GM23338 (cell line): ENCODE data around the gene CEP55. TPM values are rescaled to one million over a fixed set of nuclear protein-coding genes. Genes with fewer than 3 reads are reported as not detected.

ENCODE experiments used
- ATAC-seq: fragments of 200-7000 bp; cut with Tn5 transposase; 3 replicates; pipeline ENCODE4 v1.9.1; 2020
- DNase-seq: peaks from one replicate; pipeline ENCODE4 v3.0.0-alpha.2; 2015; ENCODE audit warnings: low spot score
- H2AFZ ChIP-seq: fragments of 200-600 bp; sonication (generic); 2 replicates; pipeline ENCODE4 v1.8.0; 2016; ENCODE audit warnings: antibody characterized with exemption, mild to moderate bottlenecking, moderate library complexity
- H3F3A ChIP-seq: fragments of 200-600 bp; sonication (generic); replicated peaks from 2 replicates; pipeline ENCODE4 v1.8.0; 2017; ENCODE audit warnings: antibody characterized with exemption, mixed run types, low read depth
- H3K27ac ChIP-seq: fragments of 200-600 bp; sonication (generic); 2 replicates; pipeline ENCODE4 v1.6.1; 2016; ENCODE audit warnings: low read depth
- H3K27me3 ChIP-seq: fragments of 200-600 bp; sonication (generic); 2 replicates; pipeline ENCODE4 v1.8.0; 2016; ENCODE audit warnings: mild to moderate bottlenecking, mixed run types, moderate library complexity; ENCODE audit not compliant: insufficient read depth
- H3K36me3 ChIP-seq: fragments of 200-600 bp; sonication (generic); 2 replicates; pipeline ENCODE4 v1.8.0; 2016; ENCODE audit warnings: mild to moderate bottlenecking; ENCODE audit not compliant: insufficient read depth
- H3K4me1 ChIP-seq: fragments of 200-600 bp; sonication (generic); 2 replicates; pipeline ENCODE4 v1.8.0; 2016; ENCODE audit warnings: mild to moderate bottlenecking, moderate library complexity; ENCODE audit not compliant: insufficient read depth
- H3K4me2 ChIP-seq: fragments of 200-600 bp; sonication (generic); 2 replicates; pipeline ENCODE4 v1.7.1; 2017; ENCODE audit warnings: mixed run types
- H3K4me3 ChIP-seq: fragments of 200-600 bp; sonication (generic); 2 replicates; pipeline ENCODE4 v1.6.1; 2016; ENCODE audit warnings: mixed run types
- H3K79me2 ChIP-seq: fragments of 200-600 bp; sonication (generic); replicated peaks from 2 replicates; pipeline ENCODE4 v1.8.0; 2017; ENCODE audit warnings: mild to moderate bottlenecking; ENCODE audit not compliant: insufficient read depth
- H3K9me2 ChIP-seq: fragments of 200-600 bp; sonication (generic); 2 replicates; pipeline ENCODE4 v1.8.0; 2017; ENCODE audit not compliant: insufficient read depth
- H4K20me1 ChIP-seq: fragments of 200-600 bp; sonication (generic); replicated peaks from 2 replicates; pipeline ENCODE4 v1.8.0; 2017; ENCODE audit warnings: mild to moderate bottlenecking; ENCODE audit not compliant: insufficient read depth
- H3K27ac Mint-ChIP-seq: 2 replicates; pipeline ENCODE4 v1.8.0; 2020; ENCODE audit warnings: inconsistent platforms, mild to moderate bottlenecking, moderate library complexity, mixed read lengths
- H3K27me3 Mint-ChIP-seq: 3 replicates; pipeline ENCODE4 v1.8.0; 2022; ENCODE audit warnings: low read depth, mild to moderate bottlenecking, moderate library complexity, mixed read lengths, inconsistent platforms; ENCODE audit not compliant: insufficient read depth, poor library complexity
- H3K36me3 Mint-ChIP-seq: 3 replicates; pipeline ENCODE4 v1.8.0; 2021; ENCODE audit warnings: low read depth, mild to moderate bottlenecking, inconsistent platforms, moderate library complexity, mixed read lengths
- H3K4me1 Mint-ChIP-seq: 3 replicates; pipeline ENCODE4 v1.8.0; 2020; ENCODE audit warnings: mild to moderate bottlenecking, inconsistent platforms, mixed read lengths
- H3K4me3 Mint-ChIP-seq: 3 replicates; pipeline ENCODE4 v1.8.0; 2021; ENCODE audit warnings: moderate library complexity, mild to moderate bottlenecking, inconsistent platforms, mixed read lengths
- H3K9me3 Mint-ChIP-seq: 3 replicates; pipeline ENCODE4 v1.8.0; 2020; ENCODE audit warnings: moderate library complexity, mild to moderate bottlenecking, inconsistent platforms, mixed read lengths
- CREB1 ChIP-seq: fragments of 250-450 bp; sonication (Bioruptor Pico); IDR thresholded peaks from 2 replicates; pipeline ENCODE4 v1.5.0; 2020; ENCODE audit warnings: low read depth, mild to moderate bottlenecking, moderate library complexity
- CTCF ChIP-seq, 2 experiments: fragments of 200-600 bp in 1 of 2; sonication (generic) in 1 of 2; conservative IDR thresholded peaks; 2 replicates each; pipeline versions ENCODE4 v1.5.1 to v1.6.1; 2016 to 2017; ENCODE audit warnings: antibody characterized with exemption in 2 of 2, low read depth in 2 of 2, mild to moderate bottlenecking in 2 of 2, moderate library complexity in 1 of 2
- ETS1 ChIP-seq: IDR thresholded peaks from 2 replicates; pipeline ENCODE4 v1.6.1; 2016; ENCODE audit warnings: antibody characterized with exemption
- EZH2 ChIP-seq: fragments of 200-600 bp; sonication (generic); IDR thresholded peaks from one replicate; pipeline ENCODE4 v1.8.0; 2017; ENCODE audit warnings: antibody characterized with exemption, mild to moderate bottlenecking, low read depth; ENCODE audit not compliant: unreplicated experiment
- EZH2phosphoT487 ChIP-seq: fragments of 200-600 bp; sonication (generic); IDR thresholded peaks from one replicate; pipeline ENCODE4 v1.8.1; 2018; ENCODE audit warnings: antibody characterized with exemption; ENCODE audit not compliant: unreplicated experiment
- JUNB ChIP-seq: IDR thresholded peaks from one replicate; pipeline ENCODE4 v1.6.1; 2016; ENCODE audit warnings: antibody characterized with exemption; ENCODE audit not compliant: unreplicated experiment
- NANOG ChIP-seq: IDR thresholded peaks from 2 replicates; pipeline ENCODE4 v1.6.1; 2016; ENCODE audit warnings: antibody characterized with exemption, borderline replicate concordance
- POLR2AphosphoS5 ChIP-seq: IDR thresholded peaks from 2 replicates; pipeline ENCODE4 v1.6.1; 2016; ENCODE audit warnings: antibody characterized with exemption, low read depth
- STAT1 ChIP-seq: IDR thresholded peaks from one replicate; pipeline ENCODE4 v1.6.1; 2016; ENCODE audit warnings: antibody characterized with exemption; ENCODE audit not compliant: unreplicated experiment
- ZNF114 ChIP-seq: fragments of 250-450 bp; sonication (Bioruptor Pico); IDR thresholded peaks from 2 replicates; pipeline ENCODE4 v1.5.0; 2020; ENCODE audit warnings: mild to moderate bottlenecking, moderate library complexity
- polyA plus RNA-seq: library from polyadenylated mRNA; unstranded; fragments of >200 nt; fragmentation: Nextera tagmentation; extraction: Ambion mirVana; gene quantifications from 2 replicates; pipeline ENCODE4 v1.2.1, GENCODE V29; 2016
- total RNA-seq: library from RNA; depleted of rRNA; stranded (reverse); fragments of >200 nt; shearing (Covaris generic); gene quantifications from 2 replicates; pipeline ENCODE4 v1.2.3, GENCODE V29; 2014
- TF ChIP-seq, protein P1 (sequence below): fragments of 250-450 bp; sonication (Bioruptor Pico); IDR thresholded peaks from 2 replicates; pipeline ENCODE4 v1.5.0; 2020; ENCODE audit warnings: mild to moderate bottlenecking, moderate library complexity

Gene CEP55
- total and polyA plus RNA-seq, 2 experiments from 2014 or later, result 12.4 to 22.4 TPM

GRCh38 chr10:93554760-93555432 is 58.5 kb downstream of the CEP55 start:
- H3K4me1 Mint-ChIP-seq, result peaks cover 14% of the 10 kb centered on the region
- ATAC-seq (peak; percentile 97), DNase-seq (peak; percentile 93)
- Histone ChIP-seq H3K36me3 (no peaks in the 10 kb centered on the region), H3K4me3 (no peak overlapping the region), H3K4me1 (peaks cover 8% of the 10 kb centered on the region; the same call in 1 of the 2 replicates), H3K9me2 (no peaks in the 10 kb centered on the region), H4K20me1 (no peaks in the 10 kb centered on the region), H3K27me3 (no peaks in the 10 kb centered on the region), H3K4me2 (peak overlapping the region; percentile 62; the same call in 1 of the 2 replicates), H3K79me2 (no peaks in the 10 kb centered on the region), H2AFZ (peak overlapping the region; percentile 99), H3F3A (no peaks in the 10 kb centered on the region), H3K27ac (no peak overlapping the region)
- H3K27ac Mint-ChIP-seq, result no peak overlapping the region
- H3K4me3 Mint-ChIP-seq, result no peak overlapping the region
- H3K36me3 Mint-ChIP-seq, result no peaks in the 10 kb centered on the region
- peaks cover 6% of the 10 kb centered on the region for H3K27me3 Mint-ChIP-seq
- TF ChIP-seq CTCF (conservative IDR thresholded peaks at IDR 0.05; ENCODE audit: low read depth in 2 of 2), result peak; percentile 78 to 93
- TF ChIP-seq JUNB, result no peak
- no peak for TF ChIP-seq EZH2phosphoT487
- TF ChIP-seq ZNF114, result no peak
- TF ChIP-seq STAT1, result no peak
- TF ChIP-seq NANOG, result no peak
- TF ChIP-seq EZH2, result no peak
- no peak for TF ChIP-seq ETS1
- no peak for TF ChIP-seq CREB1
- no peak for TF ChIP-seq POLR2AphosphoS5
- TF ChIP-seq, protein P1, sequence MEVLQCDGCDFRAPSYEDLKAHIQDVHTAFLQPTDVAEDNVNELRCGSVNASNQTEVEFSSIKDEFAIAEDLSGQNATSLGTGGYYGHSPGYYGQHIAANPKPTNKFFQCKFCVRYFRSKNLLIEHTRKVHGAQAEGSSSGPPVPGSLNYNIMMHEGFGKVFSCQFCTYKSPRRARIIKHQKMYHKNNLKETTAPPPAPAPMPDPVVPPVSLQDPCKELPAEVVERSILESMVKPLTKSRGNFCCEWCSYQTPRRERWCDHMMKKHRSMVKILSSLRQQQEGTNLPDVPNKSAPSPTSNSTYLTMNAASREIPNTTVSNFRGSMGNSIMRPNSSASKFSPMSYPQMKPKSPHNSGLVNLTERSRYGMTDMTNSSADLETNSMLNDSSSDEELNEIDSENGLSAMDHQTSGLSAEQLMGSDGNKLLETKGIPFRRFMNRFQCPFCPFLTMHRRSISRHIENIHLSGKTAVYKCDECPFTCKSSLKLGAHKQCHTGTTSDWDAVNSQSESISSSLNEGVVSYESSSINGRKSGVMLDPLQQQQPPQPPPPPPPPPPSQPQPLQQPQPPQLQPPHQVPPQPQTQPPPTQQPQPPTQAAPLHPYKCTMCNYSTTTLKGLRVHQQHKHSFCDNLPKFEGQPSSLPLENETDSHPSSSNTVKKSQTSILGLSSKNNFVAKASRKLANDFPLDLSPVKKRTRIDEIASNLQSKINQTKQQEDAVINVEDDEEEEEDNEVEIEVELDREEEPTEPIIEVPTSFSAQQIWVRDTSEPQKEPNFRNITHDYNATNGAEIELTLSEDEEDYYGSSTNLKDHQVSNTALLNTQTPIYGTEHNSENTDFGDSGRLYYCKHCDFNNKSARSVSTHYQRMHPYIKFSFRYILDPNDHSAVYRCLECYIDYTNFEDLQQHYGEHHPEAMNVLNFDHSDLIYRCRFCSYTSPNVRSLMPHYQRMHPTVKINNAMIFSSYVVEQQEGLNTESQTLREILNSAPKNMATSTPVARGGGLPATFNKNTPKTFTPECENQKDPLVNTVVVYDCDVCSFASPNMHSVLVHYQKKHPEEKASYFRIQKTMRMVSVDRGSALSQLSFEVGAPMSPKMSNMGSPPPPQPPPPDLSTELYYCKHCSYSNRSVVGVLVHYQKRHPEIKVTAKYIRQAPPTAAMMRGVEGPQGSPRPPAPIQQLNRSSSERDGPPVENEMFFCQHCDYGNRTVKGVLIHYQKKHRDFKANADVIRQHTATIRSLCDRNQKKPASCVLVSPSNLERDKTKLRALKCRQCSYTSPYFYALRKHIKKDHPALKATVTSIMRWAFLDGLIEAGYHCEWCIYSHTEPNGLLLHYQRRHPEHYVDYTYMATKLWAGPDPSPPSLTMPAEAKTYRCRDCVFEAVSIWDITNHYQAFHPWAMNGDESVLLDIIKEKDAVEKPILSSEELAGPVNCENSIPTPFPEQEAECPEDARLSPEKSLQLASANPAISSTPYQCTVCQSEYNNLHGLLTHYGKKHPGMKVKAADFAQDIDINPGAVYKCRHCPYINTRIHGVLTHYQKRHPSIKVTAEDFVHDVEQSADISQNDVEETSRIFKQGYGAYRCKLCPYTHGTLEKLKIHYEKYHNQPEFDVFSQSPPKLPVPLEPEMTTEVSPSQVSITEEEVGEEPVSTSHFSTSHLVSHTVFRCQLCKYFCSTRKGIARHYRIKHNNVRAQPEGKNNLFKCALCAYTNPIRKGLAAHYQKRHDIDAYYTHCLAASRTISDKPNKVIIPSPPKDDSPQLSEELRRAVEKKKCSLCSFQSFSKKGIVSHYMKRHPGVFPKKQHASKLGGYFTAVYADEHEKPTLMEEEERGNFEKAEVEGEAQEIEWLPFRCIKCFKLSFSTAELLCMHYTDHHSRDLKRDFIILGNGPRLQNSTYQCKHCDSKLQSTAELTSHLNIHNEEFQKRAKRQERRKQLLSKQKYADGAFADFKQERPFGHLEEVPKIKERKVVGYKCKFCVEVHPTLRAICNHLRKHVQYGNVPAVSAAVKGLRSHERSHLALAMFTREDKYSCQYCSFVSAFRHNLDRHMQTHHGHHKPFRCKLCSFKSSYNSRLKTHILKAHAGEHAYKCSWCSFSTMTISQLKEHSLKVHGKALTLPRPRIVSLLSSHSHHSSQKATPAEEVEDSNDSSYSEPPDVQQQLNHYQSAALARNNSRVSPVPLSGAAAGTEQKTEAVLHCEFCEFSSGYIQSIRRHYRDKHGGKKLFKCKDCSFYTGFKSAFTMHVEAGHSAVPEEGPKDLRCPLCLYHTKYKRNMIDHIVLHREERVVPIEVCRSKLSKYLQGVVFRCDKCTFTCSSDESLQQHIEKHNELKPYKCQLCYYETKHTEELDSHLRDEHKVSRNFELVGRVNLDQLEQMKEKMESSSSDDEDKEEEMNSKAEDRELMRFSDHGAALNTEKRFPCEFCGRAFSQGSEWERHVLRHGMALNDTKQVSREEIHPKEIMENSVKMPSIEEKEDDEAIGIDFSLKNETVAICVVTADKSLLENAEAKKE (CRISPR knock-in tag), result 0 out of 2 replicates have a peak, but pooled peaks have one; percentile 30
- peaks cover 3% of the 10 kb centered on the region; the same call in 1 of the 3 replicates for H3K9me3 Mint-ChIP-seq
